Hepatocyte (in vitro differentiated cells): ENCODE results near the gene KYAT1.

Experiments
- EZH2 ChIP-seq: fragments of 200-600 bp; sonication (generic); IDR thresholded peaks from 2 replicates; pipeline ENCODE4 v1.6.1; 2016; ENCODE audit warnings: antibody characterized with exemption, mild to moderate bottlenecking, borderline replicate concordance
- EZH2phosphoT487 ChIP-seq: fragments of 200-600 bp; sonication (generic); IDR thresholded peaks from one replicate; pipeline ENCODE4 v1.6.1; 2018; ENCODE audit warnings: antibody characterized with exemption, mild to moderate bottlenecking, low read depth, moderate library complexity; ENCODE audit not compliant: unreplicated experiment, severe bottlenecking
- TF ChIP-seq, protein P1 (sequence below): fragments of 200-600 bp; sonication (generic); IDR thresholded peaks from 2 replicates; pipeline ENCODE4 v1.5.1; 2016; ENCODE audit warnings: antibody characterized with exemption, mild to moderate bottlenecking; ENCODE audit not compliant: poor library complexity

DNA sequence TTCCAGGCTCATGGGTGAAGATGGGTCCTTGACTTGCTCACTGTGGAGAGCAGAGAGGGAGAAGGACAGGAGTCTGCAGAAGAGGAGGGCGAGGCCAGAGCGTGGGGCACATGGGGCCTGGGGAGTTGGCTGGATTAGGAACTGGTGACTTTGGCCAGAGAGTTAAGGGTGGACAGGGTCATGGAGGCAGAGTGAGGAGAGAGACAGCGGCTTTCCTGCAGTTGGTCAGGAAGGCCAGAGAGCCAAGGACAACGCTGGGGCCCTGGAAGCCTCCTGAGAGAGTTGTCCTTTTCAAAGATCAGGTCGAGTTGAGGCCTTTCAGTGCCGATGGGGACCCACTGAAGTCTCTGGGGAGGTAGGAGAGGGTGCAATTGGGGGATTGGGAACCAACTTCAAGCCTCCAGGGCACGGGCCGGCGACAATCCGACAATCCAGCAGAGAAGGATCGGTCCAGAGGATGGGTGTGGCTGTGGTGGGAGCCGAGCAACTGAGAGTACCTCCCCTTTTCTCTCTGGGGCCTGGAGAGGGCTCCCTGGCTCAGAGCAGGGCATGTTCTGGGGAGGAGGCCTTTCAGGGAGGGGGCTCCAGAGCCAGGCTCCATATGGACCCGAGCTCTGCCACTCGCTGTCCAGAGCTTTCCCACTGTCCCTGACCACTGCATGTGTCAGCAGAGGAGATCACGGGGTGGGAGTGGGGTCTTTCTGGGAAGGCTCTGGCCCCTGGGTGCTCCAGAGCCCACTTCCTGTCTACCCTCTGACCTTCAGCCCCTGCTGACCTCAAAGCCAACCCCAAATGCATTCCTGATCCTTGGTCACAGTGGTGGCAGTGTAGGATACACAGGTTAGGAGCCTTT is 31.5 kb upstream of the KYAT1 start:
- TF ChIP-seq EZH2: no peak
- TF ChIP-seq, protein P1, sequence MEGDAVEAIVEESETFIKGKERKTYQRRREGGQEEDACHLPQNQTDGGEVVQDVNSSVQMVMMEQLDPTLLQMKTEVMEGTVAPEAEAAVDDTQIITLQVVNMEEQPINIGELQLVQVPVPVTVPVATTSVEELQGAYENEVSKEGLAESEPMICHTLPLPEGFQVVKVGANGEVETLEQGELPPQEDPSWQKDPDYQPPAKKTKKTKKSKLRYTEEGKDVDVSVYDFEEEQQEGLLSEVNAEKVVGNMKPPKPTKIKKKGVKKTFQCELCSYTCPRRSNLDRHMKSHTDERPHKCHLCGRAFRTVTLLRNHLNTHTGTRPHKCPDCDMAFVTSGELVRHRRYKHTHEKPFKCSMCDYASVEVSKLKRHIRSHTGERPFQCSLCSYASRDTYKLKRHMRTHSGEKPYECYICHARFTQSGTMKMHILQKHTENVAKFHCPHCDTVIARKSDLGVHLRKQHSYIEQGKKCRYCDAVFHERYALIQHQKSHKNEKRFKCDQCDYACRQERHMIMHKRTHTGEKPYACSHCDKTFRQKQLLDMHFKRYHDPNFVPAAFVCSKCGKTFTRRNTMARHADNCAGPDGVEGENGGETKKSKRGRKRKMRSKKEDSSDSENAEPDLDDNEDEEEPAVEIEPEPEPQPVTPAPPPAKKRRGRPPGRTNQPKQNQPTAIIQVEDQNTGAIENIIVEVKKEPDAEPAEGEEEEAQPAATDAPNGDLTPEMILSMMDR: no peak
- TF ChIP-seq EZH2phosphoT487: no peak
